Lower leg skin (tissue), 3 donors: ENCODE data around the gene MOK.

Source experiments
- POLR2A ChIP-seq, 2 donors: fragments of 450-650 bp; IDR thresholded peaks; one replicate each; pipeline ENCODE4 v1.6.1; 2016 to 2017; ENCODE audit warnings: antibody characterized with exemption in 2 of 2, mild to moderate bottlenecking in 1 of 2, moderate library complexity in 1 of 2
- TF ChIP-seq, protein P1 (sequence below), 3 donors: fragments of 450-650 bp; IDR thresholded peaks; one replicate each; pipeline ENCODE4 v1.5.1; 2016; ENCODE audit warnings: antibody characterized with exemption in 3 of 3, mild to moderate bottlenecking in 3 of 3, moderate library complexity in 2 of 3

DNA sequence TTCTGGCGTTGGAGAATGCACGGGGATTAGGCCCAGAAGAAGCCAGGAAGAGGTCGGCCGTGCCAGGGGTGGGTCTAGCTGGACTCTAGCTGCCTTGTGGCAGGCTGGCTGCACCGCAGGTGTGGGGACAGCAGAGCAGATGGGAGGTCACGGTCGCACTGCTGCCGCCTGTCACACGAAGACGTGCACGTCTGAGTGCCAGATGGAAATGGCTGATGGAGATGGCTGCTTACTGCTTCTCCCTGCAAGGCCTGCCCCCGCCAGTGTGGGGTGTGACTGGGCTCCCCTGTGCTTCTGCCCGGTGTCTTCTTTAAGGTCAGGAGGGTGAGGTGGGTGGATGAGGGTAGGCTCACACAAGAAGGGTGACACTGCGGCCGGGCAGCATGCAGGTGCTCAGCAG is 79.0 kb downstream of the MOK start:
- TF ChIP-seq, protein P1, sequence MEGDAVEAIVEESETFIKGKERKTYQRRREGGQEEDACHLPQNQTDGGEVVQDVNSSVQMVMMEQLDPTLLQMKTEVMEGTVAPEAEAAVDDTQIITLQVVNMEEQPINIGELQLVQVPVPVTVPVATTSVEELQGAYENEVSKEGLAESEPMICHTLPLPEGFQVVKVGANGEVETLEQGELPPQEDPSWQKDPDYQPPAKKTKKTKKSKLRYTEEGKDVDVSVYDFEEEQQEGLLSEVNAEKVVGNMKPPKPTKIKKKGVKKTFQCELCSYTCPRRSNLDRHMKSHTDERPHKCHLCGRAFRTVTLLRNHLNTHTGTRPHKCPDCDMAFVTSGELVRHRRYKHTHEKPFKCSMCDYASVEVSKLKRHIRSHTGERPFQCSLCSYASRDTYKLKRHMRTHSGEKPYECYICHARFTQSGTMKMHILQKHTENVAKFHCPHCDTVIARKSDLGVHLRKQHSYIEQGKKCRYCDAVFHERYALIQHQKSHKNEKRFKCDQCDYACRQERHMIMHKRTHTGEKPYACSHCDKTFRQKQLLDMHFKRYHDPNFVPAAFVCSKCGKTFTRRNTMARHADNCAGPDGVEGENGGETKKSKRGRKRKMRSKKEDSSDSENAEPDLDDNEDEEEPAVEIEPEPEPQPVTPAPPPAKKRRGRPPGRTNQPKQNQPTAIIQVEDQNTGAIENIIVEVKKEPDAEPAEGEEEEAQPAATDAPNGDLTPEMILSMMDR (IDR thresholded peaks at IDR 0.05), result no peak
- no peak for TF ChIP-seq POLR2A (IDR thresholded peaks at IDR 0.05)
